K562 (cell line): Measurements from ENCODE around the gene DDRGK1. TPM values are rescaled to one million over a fixed set of nuclear protein-coding genes. Genes with fewer than 3 reads are reported as not detected.
A peak's percentile ranks its signal among the peaks of the same experiment; 100 is the strongest.

Experiments used
- ATAC-seq: fragments of 200-7000 bp; cut with Tn5 transposase; 3 replicates; pipeline ENCODE4 v1.9.1; 2020; ENCODE audit warnings: moderate library complexity
- BruUV-seq: library from RNA; stranded (reverse); fragments of 400-500 nt; replicated peaks from 2 replicates; lab custom pipeline; 2021; lab: Mats Ljungman, UMichigan
- CTCF ChIA-PET: fragments of 300-600 bp; formaldehyde crosslinking; extraction: SDS; loops from one replicate; lab custom pipeline; 2021; ENCODE audit warnings: low intra/inter-chr PET ratio; lab: Yijun Ruan, JAX
- POLR2A ChIA-PET: fragments of 300-600, 350-650 bp; sonication (Branson Sonifier 250); formaldehyde crosslinking; extraction: SDS; loops from one replicate; lab custom pipeline; 2021; ENCODE audit warnings: antibody characterized with exemption, inconsistent platforms; lab: Yijun Ruan, JAX
- DNase-seq, 4 experiments: peaks; one replicate each; pipeline versions ENCODE4 v3.0.0 to v3.0.0-alpha.2; 2011 to 2018; ENCODE audit warnings: low spot score in 3 of 4, mixed read lengths in 3 of 4; ENCODE audit errors: extremely low read depth in 1 of 4
- FAIRE-seq: peaks from 2 replicates; lab custom pipeline; 2011; peaks lifted over from hg19 to GRCh38; lab: Jason Lieb, UNC
- H2AFZ ChIP-seq: 2 replicates; pipeline ENCODE4 v1.6.0; 2011; ENCODE audit warnings: low read depth, low read length, control low read depth, inconsistent platforms
- H3K27ac ChIP-seq: fragments of 200-600 bp; 3 replicates; pipeline ENCODE4 v1.8.0; 2011; ENCODE audit warnings: low read depth, mild to moderate bottlenecking, control low read depth, inconsistent platforms, low read length, moderate library complexity, mixed read lengths; ENCODE audit errors: extremely low read depth
- H3K27me3 ChIP-seq, 2 experiments: fragments of 300-600 bp in 1 of 2; 2 replicates in 1 of 2; 3 replicates in 1 of 2; pipeline versions ENCODE4 v1.6.0 to v1.8.0; 2011; ENCODE audit warnings: inconsistent platforms in 2 of 2, low read length in 2 of 2, mild to moderate bottlenecking in 1 of 2, mixed read lengths in 1 of 2, moderate library complexity in 1 of 2; ENCODE audit not compliant: control insufficient read depth in 2 of 2, insufficient read depth in 2 of 2
- H3K36me3 ChIP-seq: fragments of 300-600 bp; 3 replicates; pipeline ENCODE4 v1.8.0; 2011; ENCODE audit warnings: mild to moderate bottlenecking, low read length, inconsistent platforms; ENCODE audit not compliant: control insufficient read depth, insufficient read depth
- H3K4me1 ChIP-seq, 2 experiments: fragments of 200-600 bp in 1 of 2; replicated peaks in 1 of 2; 2 replicates in 1 of 2; 3 replicates in 1 of 2; pipeline versions ENCODE4 v1.5.1 to v1.8.0; 2011; ENCODE audit warnings: inconsistent platforms in 2 of 2, low read length in 2 of 2, mild to moderate bottlenecking in 1 of 2, mixed read lengths in 1 of 2, moderate library complexity in 1 of 2; ENCODE audit not compliant: control insufficient read depth in 2 of 2, insufficient read depth in 2 of 2
- H3K4me2 ChIP-seq: 2 replicates; pipeline ENCODE4 v1.6.1; 2011; ENCODE audit warnings: low read length, control low read depth, inconsistent platforms, mixed read lengths; ENCODE audit not compliant: insufficient read depth
- H3K4me3 ChIP-seq: fragments of 200-600 bp; sonication (generic), shearing (Covaris generic); 2 replicates; pipeline ENCODE4 v1.5.1; 2016; ENCODE audit warnings: control low read depth, inconsistent platforms
- H3K79me2 ChIP-seq: fragments of 200-600 bp; 3 replicates; pipeline ENCODE4 v1.8.0; 2011; ENCODE audit warnings: low read length, inconsistent platforms; ENCODE audit not compliant: control insufficient read depth, insufficient read depth
- H3K9ac ChIP-seq, 2 experiments: 2 replicates each; pipeline versions ENCODE4 v1.6.0 to v1.6.1; 2011; ENCODE audit warnings: low read depth in 2 of 2, low read length in 2 of 2, control low read depth in 1 of 2, inconsistent platforms in 1 of 2, mild to moderate bottlenecking in 1 of 2, mixed read lengths in 1 of 2; ENCODE audit not compliant: insufficient read depth in 1 of 2
- H3K9me1 ChIP-seq: one replicate; pipeline ENCODE4 v1.6.0; 2011; ENCODE audit warnings: inconsistent platforms, mild to moderate bottlenecking, low read length, moderate library complexity; ENCODE audit not compliant: control insufficient read depth, insufficient read depth
- H3K9me3 ChIP-seq: replicated peaks from 2 replicates; pipeline ENCODE4 v1.5.1; 2011; ENCODE audit warnings: low read depth, low read length, inconsistent platforms; ENCODE audit not compliant: control insufficient read depth, insufficient read depth
- H4K20me1 ChIP-seq: replicated peaks from 2 replicates; pipeline ENCODE4 v1.6.1; 2011; ENCODE audit warnings: low read length, inconsistent platforms, mixed read lengths; ENCODE audit not compliant: control insufficient read depth, insufficient read depth
- CREM ChIP-seq: IDR thresholded peaks from 2 replicates; pipeline ENCODE4 v1.6.1; 2014; ENCODE audit warnings: antibody characterized with exemption, low read depth
- TFAP4 ChIP-seq: sonication (generic); formaldehyde crosslinking; IDR thresholded peaks from 2 replicates; pipeline ENCODE4 v1.8.0; 2022; ENCODE audit warnings: missing genetic modification reagents, mild to moderate bottlenecking, moderate library complexity, borderline replicate concordance
- ZNF41 ChIP-seq: fragments of 250-450 bp; sonication (Bioruptor Pico); conservative IDR thresholded peaks from 2 replicates; pipeline ENCODE4 v1.4.0; 2020; ENCODE audit warnings: mild to moderate bottlenecking
- WGBS: fragments of 100-300 bp; shearing (Covaris generic); methylation state at CpG from one replicate; pipeline ENCODE4 v1.1.6; 2016; ENCODE audit warnings: low coverage, mixed read lengths; ENCODE audit not compliant: insufficient coverage; ENCODE audit errors: missing lambda C conversion rate; 5-methylcytosine and 5-hydroxymethylcytosine counted together
- in situ Hi-C: fragments of 300-500 bp; cut with MboI; formaldehyde crosslinking; loops from 4 replicates; pipeline ENCODE4 v1.15.0; 2018; ENCODE audit warnings: inconsistent platforms, mixed read lengths
- intact Hi-C: fragments of 100-400 bp; cut with micrococcal nuclease; formaldehyde crosslinking; loops from 2 replicates; pipeline ENCODE4 v1.14.2; 2022
- polyA plus RNA-seq, 8 experiments: library from polyadenylated mRNA; depleted of rRNA in 4 of 8; stranded (reverse) in 5 of 8; unstranded in 3 of 8; fragments of >200 nt; fragmentation: Nextera tagmentation in 2 of 8; fragmentation: Illumina TruSeq in 1 of 8; extraction: Ambion mirVana in 2 of 8; extraction: Trizol in 1 of 8; gene quantifications; 2 replicates each; pipeline versions ENCODE4 v1.2.1 to v1.2.3, GENCODE V29; 2011 to 2014; ENCODE audit warnings: inconsistent platforms in 1 of 8, missing spikeins in 1 of 8
- total RNA-seq, 7 experiments: library from RNA; depleted of rRNA in 6 of 7; stranded (reverse); fragments of >200 nt in 6 of 7; fragmentation: Illumina TruSeq in 2 of 7; extraction: Trizol in 2 of 7; gene quantifications; 2 replicates each; pipeline versions ENCODE4 v1.2.1 to v1.2.3, GENCODE V29; 2011 to 2021; ENCODE audit warnings: low replicate concordance in 1 of 7
- TF ChIP-seq, protein P1 (sequence below), 3 experiments: fragments of 200-800 bp in 1 of 3; sonication (Bioruptor generic) in 1 of 3; sonication (generic) in 1 of 3; formaldehyde crosslinking in 1 of 3; IDR thresholded peaks; 2 replicates each; pipeline versions ENCODE4 v1.6.1 to v1.8.0; 2016 to 2022; ENCODE audit warnings: mild to moderate bottlenecking in 2 of 3, missing compliant biosample characterization in 2 of 3, missing genetic modification characterization in 2 of 3, missing genetic modification reagents in 1 of 3

The DDRGK1 gene
- total and polyA plus RNA-seq, 9 of the 15 experiments (the other 6 are each of a cell fraction or from before 2014, with no cell fraction given), result 2.3 to 54.4 (median 29.1) TPM

- ChIA-PET CTCF (interaction anchor here (0.6 kb wide), 1 partner anchor 67 kb away, joined by 3 read pairs; no protein-coding TSS in a partner anchor), POLR2A (interaction anchor here (1.3 to 1.4 kb wide), 2 partner anchors 9 to 11 kb away, joined by 4 to 5 read pairs; no protein-coding TSS in a partner anchor)
- Histone ChIP-seq H3K36me3 (peaks cover 46% of the 10 kb centered on the region; the same call in 2 of the 3 replicates), H3K27ac (no peak overlapping the region), H2AFZ (no peak overlapping the region), H3K9me1 (no peaks in the 10 kb centered on the region), H3K4me2 (no peak overlapping the region), H3K27me3 (no peaks in the 10 kb centered on the region), H3K9ac (0 out of 4 replicates have a peak overlapping the region, but pooled peaks of 1 of the 2 experiments have one; percentile 36), H3K79me2 (no peaks in the 10 kb centered on the region), H4K20me1 (no peaks in the 10 kb centered on the region), H3K4me1 (peaks cover 6 to 19% of the 10 kb centered on the region in 2 experiments; a peak in 4 of 5 replicates), H3K9me3 (no peaks in the 10 kb centered on the region), H3K4me3 (no peak overlapping the region)
- DNase-seq (no peak), FAIRE-seq (no peak), ATAC-seq (no peak)
- TF ChIP-seq CREM (0 out of 2 replicates have a peak, but pooled peaks have one; percentile 23), ZNF41 (no peak), TFAP4 (CRISPR knock-in tag) (peak; percentile 49; the same call in 1 of the 2 replicates)
- TF ChIP-seq, protein P1, sequence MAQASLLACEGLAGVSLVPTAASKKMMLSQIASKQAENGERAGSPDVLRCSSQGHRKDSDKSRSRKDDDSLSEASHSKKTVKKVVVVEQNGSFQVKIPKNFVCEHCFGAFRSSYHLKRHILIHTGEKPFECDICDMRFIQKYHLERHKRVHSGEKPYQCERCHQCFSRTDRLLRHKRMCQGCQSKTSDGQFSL (CRISPR knock-in tag; IDR thresholded peaks at IDR 0.05), result 0 out of 2 replicates have a peak, but pooled peaks have one; percentile 25
- TF ChIP-seq, protein P1 (tag; IDR thresholded peaks at IDR 0.05), result no peak
- no TSS peak for BruUV-seq
- in situ Hi-C loops (no loop called here), intact Hi-C loops (no loop called here)
- 76% methylated on average over 17 of the region's 25 CpGs for WGBS
These were observed 18.4 kb upstream of the DDRGK1 start for GRCh38 chr20:3222635-3223600.
